Smooth muscle cell of the coronary artery (primary cell): ENCODE results near the gene NAA80. TPM values are rescaled to one million over a fixed set of nuclear protein-coding genes. Genes with fewer than 3 reads are reported as not detected.

Source experiments
- total RNA-seq: library from RNA; depleted of rRNA; stranded (reverse); fragments of >200 nt; gene quantifications from 2 replicates; pipeline ENCODE4 v1.2.3, GENCODE V29; 2014; ENCODE audit warnings: low replicate concordance

The NAA80 gene, protein sequence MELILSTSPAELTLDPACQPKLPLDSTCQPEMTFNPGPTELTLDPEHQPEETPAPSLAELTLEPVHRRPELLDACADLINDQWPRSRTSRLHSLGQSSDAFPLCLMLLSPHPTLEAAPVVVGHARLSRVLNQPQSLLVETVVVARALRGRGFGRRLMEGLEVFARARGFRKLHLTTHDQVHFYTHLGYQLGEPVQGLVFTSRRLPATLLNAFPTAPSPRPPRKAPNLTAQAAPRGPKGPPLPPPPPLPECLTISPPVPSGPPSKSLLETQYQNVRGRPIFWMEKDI
- total RNA-seq = 0.82 and 1.8 TPM in 2 replicates

DNA sequence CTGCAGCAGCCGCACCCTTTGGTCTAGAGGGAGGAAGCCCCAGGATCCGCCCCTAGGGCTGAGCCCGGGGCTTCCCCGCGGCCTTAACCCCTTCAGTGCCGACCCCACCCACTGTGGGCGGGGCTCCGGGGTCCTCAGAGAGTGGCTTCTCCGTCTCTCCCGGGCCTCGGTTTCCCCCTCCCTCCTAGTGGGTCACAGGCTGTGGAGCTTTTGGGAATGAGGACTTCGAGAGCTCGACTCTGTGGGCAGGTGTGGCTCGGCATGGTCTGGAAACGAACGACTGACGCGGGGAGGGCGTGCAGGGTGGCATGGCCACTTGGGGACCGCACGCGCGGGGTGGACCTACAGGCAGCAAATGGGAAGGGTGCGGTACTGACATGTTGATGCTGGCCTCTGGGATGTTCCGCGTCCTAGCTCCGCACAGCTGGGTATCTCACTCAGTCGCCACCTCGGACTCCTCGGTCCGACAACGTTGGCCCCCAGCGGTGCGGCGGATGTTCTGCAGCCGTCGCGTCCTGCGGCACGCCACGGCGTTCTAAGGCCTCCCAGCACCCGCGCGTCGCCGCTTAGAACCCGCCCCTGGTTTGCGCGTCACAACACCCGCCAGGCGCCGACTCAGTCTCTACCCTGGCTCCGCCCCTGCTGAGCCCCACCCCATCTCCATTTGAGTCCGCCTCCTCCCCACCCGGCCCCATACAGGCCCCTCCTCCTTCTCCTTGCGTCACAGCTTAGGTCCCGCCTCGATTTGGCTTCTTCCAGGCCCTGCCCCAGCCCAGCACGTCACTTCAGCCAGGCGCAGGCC, at the start of gene NAA80, which contains the start of gene HYAL3:
NAA80 (minus strand) TSS at position 570 of the 802 bp plus-strand sequence. CDS start 1,942 bp downstream, outside the sequence.
HYAL3 (minus strand) TSS at position 570 of the 802 bp plus-strand sequence. CDS start 3,803 bp downstream, outside the sequence.

DNA sequence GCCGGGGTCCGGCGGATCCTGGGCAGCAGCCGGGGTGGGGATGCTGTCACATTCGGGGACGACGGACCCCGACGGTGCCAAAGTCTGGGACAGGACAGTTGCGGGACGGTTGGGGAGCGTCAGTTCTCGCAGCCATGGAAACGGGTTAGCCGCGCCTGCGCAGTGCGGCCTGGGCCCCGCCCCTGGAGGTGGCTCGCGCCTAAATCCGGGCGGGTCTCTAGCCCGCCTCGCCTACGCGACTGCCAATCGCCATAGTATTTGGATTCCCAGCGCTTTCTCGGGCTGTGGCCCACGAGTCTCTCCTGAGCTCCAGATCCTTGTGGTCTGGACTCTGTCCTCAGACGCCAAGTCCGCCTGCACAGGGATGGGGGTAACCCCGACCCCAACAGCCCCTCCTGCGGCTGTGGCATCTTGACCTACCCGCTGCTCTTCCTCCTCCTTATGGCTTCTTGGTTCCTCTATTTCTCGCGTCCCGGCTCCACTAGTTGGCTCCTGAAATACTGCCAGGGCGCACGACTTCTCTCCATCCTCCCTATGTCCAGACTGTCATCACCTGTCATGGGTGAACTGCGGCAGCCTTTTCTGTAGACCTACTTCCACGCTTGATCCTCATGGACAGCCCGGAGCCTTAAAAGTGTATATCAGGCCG, 46.5 kb upstream of the NAA80 start, which contains the start of gene ZMYND10:
ZMYND10 (minus strand) TSS at position 147 of the 649 bp plus-strand sequence. CDS start 153 bp downstream, outside the sequence.

DNA sequence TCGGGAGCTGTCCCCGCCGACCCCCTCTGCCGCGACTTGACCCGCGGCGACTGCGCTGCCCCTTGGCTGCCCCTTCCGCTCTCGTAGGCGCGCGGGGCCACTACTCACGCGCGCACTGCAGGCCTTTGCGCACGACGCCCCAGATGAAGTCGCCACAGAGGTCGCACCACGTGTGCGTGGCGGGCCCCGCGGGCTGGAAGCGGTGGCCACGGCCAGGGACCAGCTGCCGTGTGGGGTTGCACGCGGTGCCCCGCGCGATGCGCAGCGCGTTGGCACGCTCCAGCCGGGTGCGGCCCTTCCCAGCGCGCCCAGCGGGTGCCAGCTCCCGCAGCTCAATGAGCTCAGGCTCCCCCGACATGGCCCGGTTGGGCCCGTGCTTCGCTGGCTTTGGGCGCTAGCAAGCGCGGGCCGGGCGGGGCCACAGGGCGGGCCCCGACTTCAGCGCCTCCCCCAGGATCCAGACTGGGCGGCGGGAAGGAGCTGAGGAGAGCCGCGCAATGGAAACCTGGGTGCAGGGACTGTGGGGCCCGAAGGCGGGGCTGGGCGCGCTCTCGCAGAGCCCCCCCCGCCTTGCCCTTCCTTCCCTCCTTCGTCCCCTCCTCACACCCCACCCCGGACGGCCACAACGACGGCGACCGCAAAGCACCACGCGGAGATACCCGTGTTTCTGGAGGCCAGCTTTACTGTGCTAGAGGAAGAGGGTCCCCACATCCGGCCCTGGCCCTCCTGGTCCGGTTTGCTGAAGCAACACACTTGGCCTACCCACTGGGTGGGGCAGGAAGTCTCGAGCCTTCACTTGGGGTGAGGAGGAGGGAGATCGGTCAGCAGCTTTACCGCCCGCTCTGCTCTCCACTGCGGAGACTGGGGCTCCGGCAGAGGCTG, 41.5 kb upstream of the NAA80 start, which contains the start of gene RASSF1:
RASSF1 (minus strand) TSS at position 389 of the 882 bp plus-strand sequence; CDS start at position 358, 31 bp downstream.

DNA sequence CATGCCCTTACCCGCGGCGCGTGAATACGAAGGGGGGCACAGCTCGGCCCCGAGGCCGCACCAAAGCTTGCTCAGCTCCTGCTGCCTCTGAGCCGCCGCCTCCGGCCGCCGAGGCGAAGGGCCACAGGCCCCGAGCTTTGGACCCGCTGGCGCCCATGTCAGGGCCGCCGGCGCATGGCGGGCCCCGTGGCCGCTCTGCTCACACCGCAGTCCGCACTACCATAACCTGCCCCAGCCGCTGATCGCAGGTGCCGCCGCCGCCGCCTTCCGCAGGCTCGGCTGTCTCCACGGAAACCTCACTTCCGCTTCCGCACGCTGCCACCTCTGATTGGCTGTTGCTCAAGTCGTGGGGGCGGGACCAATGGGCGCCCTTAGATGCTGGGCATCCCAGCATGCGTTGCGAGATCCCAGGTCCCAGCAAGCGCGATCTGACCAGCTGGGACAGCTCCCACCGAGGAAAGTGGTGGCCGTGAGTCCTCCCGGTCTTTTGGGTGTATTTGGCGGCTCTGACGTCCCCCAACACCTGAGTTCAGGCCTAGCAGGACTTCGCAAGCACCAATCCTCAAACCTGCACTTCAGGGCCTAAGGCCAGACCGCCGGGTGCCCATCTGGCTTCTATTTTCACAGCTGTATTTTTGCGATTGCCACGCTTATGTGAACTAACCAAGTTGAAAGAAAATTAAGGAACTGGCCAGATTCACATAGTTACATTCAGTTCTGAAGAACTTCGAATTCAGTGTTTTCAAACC, 28.9 kb upstream of the NAA80 start, which contains the start of gene TUSC2:
TUSC2 (minus strand) TSS at position 281 of the 749 bp plus-strand sequence; CDS start at position 157, 124 bp downstream.

DNA sequence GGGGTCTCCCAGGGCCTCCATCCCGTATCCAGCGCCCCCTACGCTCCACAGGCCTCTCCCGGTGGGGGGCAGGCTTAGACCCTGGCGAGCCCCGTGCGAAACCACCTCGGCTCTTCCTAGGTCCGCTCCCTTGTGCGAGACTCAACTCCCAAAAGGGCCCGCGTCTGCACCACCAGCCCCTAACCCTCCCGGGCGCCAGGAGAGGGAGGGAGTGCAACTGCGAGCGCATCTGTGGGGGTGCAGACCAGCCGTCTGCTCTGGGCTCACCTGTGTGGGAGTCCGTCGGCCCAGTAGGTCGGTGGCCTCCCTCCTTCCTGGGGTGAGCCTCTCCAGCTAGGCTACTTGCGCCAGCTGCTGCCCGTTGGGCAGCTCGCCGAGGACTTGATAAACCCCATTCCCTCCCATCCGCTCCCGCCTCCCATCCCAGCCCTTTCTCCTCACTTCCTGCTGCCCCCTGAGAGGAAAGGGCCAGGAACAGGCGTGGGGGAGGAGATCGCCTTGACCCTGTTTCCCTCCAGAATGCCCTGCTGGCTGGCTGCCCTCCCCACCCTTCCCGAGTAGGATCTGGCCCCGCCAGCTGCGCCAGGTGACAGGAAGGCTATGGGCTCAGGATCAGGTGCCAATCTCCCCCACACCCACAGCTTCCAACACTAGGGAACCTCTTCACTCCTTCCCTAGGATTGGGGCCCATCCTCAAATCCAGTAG, 23.3 kb upstream of the NAA80 start, which contains the start of gene HYAL2:
HYAL2 (minus strand) TSS at position 360 of the 706 bp plus-strand sequence. CDS start 2,256 bp downstream, outside the sequence.

DNA sequence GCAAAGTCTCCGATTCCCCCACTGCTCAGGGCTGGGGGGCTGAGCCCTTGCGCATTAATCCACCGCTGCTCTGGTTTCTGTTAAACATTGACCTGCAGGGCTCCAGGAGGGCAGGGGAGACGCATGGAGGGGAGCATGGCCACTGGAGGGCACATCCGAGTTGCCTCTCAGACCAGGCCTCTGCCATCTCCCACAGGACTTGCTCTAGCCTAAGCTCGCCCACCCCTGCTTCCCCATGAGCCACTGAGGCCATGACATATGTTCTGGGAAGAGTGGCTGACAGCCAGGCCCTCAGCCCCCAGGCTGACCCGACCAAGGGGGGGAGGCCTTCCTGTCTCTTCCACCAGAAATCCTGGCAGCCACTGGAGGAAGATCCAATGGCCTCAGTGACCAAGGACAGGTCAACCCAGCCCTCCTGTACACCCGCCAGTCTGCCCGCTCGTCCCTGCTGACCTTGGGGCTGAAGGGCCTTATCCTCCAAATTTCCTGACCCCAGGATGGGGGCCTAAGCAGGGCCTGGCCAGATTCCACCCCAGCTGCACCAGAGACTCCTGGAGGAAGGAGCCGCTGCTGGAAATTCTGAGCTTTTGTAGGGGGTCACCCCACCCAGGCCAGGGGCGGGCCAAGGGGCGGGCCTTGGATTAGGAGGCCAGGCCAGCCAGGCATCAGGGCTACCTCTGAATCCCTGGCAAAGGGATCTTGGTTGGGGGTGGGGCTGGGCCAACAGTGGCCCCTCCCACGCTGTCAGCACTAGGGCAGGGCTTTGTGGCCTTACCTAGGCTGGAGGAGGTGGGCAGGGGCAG, 4.0 kb upstream of the NAA80 start, which contains the start of gene HYAL1:
HYAL1 (minus strand) TSS at position 562 of the 803 bp plus-strand sequence. CDS start 618 bp downstream, outside the sequence.

DNA sequence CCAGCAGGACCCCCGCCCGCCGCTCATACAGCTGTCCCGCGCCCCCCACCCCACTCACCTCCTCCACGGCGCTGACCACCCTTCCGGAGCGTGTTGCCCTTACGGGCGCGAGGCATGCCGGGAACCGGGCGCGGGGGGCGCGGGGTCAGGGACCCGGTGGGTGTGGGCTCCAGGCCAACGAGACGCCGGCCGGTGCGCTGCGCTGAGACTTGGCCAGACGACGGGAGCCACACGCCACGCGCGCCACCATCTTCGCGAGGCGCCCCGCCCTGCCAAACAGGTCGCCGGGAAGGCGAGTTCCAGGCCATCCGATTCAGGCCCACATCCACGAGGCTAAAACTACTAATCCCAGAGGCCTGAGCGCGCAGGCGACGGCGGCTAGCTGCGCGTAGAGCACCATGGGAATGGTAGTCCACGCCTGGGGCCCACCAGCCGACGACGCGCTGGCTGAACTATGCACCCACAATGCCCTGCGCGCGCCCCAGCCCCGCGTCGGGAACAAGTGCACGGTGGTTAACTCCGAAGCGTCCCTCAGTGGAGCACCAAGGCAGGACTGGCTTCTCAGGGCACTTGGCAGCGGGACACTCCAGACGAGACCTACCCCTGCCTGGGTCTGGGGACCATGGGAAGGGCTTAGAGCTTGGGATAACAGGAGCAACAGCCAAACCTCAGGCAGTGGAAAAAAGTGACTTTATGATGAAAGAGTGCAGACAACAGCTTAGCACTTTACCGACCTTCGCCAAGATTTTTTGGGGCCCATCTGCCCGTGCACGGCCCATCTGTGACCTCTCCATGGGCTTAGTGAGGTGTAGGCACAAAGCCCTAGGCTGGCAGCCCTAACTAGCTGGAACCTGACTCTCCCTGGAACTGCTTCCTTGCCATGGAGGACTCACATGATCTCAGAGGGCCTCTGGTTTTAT, 6.8 kb downstream of the NAA80 start, which contains the start of gene IFRD2:
IFRD2 (minus strand) TSS at position 271 of the 920 bp plus-strand sequence; CDS start at position 116, 155 bp downstream.

DNA sequence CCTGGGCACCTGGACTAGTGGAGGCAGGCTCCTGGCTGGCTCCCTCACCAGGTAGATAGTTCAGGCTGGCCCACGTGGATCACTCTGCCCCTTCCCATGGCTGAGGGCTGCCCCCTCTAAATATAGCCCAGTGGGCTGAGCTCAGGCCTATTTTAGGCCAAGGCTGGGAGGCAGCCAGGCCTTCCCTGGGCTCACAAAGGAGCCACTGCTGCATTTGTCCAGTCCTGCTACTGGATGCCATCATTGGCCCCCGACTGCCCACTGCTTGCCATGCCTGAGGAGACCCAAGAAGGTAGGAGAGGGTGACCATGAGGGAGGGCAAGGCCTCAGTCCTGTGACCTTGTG, 20.4 kb downstream of the NAA80 start, which contains the start of gene LSMEM2:
LSMEM2 (plus strand) TSS at position 208 of the 345 bp plus-strand sequence; CDS start at position 235, 27 bp downstream.

DNA sequence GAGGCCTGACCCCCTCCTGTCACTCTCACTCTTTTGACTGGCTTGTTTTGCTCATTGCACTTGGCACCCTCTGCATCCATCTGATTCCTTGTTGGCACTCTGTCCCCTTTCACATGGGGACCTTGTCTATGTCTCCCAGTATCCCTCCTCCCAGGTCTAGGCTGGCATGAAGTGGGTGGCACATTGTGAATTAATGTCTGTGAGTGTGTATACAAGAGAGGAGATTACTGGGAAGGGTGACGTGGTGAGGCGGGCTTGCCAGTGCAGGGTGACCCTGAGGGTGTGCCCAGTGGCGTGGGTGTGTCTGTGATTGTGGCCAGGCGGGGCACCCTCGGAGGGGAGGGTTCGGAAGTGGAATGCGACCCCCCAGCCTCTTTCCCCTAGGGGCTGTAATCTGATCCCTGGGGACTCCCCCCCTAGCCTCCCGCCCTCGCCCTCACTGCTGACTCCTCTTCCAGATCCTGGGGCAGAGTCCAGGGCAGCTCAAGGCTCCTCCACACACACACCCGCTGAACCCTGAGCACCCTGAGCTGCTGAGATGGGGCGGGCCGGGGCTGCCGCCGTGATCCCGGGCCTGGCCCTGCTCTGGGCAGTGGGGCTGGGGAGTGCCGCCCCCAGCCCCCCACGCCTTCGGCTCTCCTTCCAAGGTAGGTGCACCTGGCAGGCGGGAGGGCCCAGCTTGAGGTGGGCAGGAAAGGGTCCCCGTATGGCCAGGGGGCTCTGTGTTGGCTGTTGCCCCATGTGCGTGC, 30.3 kb downstream of the NAA80 start, which contains the start of gene SEMA3B:
SEMA3B (plus strand) TSS at position 445 of the 749 bp plus-strand sequence; CDS start at position 539, 94 bp downstream.

Other genes with a start within 250 kb of the NAA80 start
- 135 and 864 TPM in 2 replicates for gene RBM5, start 210.5 kb downstream of the NAA80 start, total RNA-seq
- 3.7 and 7.4 TPM in 2 replicates for gene SEMA3F, start 144.1 kb downstream of the NAA80 start, total RNA-seq
- gene GNAT1, start 107.8 kb downstream of the NAA80 start, total RNA-seq = not detected in 2 replicates
- not detected in 2 replicates for gene SLC38A3, start 94.1 kb downstream of the NAA80 start, total RNA-seq
- 308 and 476 TPM in 2 replicates for gene GNAI2, start 63.2 kb downstream of the NAA80 start, total RNA-seq
- gene SEMA3B, start 30.3 kb downstream of the NAA80 start, total RNA-seq = 7.2 and 13.2 TPM in 2 replicates
- not detected in 2 replicates for gene LSMEM2, start 20.3 kb downstream of the NAA80 start, total RNA-seq
- 35.9 and 57.7 TPM in 2 replicates for gene IFRD2, start 7.0 kb downstream of the NAA80 start, total RNA-seq
- 4.0 and 5.3 TPM in 2 replicates for gene HYAL3, start within 50 bp of the NAA80 start, total RNA-seq
- 0.60 and 0.94 TPM in 2 replicates for gene HYAL1, start 4.2 kb upstream of the NAA80 start, total RNA-seq
- gene HYAL2, start 23.3 kb upstream of the NAA80 start, total RNA-seq = 63.8 and 67.0 TPM in 2 replicates
- gene TUSC2, start 28.8 kb upstream of the NAA80 start, total RNA-seq = 11.5 and 15.5 TPM in 2 replicates
- gene RASSF1, start 41.4 kb upstream of the NAA80 start, total RNA-seq = 16.4 and 31.6 TPM in 2 replicates
- 0.70 and 1.1 TPM in 2 replicates for gene ZMYND10, start 46.3 kb upstream of the NAA80 start, total RNA-seq
- 23.2 and 30.0 TPM in 2 replicates for gene NPRL2, start 51.4 kb upstream of the NAA80 start, total RNA-seq
- 32.7 and 33.1 TPM in 2 replicates for gene CYB561D2, start 51.5 kb upstream of the NAA80 start, total RNA-seq
- 27.1 and 28.9 TPM in 2 replicates for gene TMEM115, start 60.1 kb upstream of the NAA80 start, total RNA-seq
- under 0.01 TPM in 1 of 2 replicates, not detected in the other for gene CACNA2D2, start 204.2 kb upstream of the NAA80 start, total RNA-seq